Erythroblast (primary cell): Measurements from ENCODE around the gene APOC3.
"Not testable (repeated sequence)": the region's sequence is repeated elsewhere in the genome, so short reads cannot be mapped to it uniquely, and the experiment has no call there.

Experiments used
- DNase-seq, 2 experiments: peaks; one replicate each; lab custom pipeline; 2025; lab: John Stamatoyannopoulos, UW
- GATA1 ChIP-seq: IDR thresholded peaks from 2 replicates; pipeline ENCODE4 v1.6.1; 2011; ENCODE audit warnings: low read depth, mild to moderate bottlenecking, control low read depth, low read length, moderate library complexity
- POLR2A ChIP-seq: IDR thresholded peaks from 2 replicates; pipeline ENCODE4 v1.6.1; 2011; ENCODE audit warnings: mild to moderate bottlenecking, low read length

Gene APOC3

GRCh38 chr11:116792869-116793771 is 36.6 kb upstream of the APOC3 start:
- TF ChIP-seq POLR2A (no peak), GATA1 (no peak)
- DNase-seq, result no peak

- DNase-seq, result no peak
These were observed 36.0 kb upstream of the APOC3 start for GRCh38 chr11:116793772-116794097.

GRCh38 chr11:116794851-116795250 is 34.9 kb upstream of the APOC3 start:
- TF ChIP-seq GATA1 (no peak), POLR2A (no peak)
- no peak for DNase-seq

More at GRCh38 chr11:116793772-116794097, 36.0 kb upstream of the APOC3 start:
- TF ChIP-seq POLR2A, result no peak
- no peak for TF ChIP-seq GATA1

- TF ChIP-seq GATA1, result no peak
- TF ChIP-seq POLR2A, result no peak
- no peak for DNase-seq
These were observed 33.2 kb upstream of the APOC3 start for GRCh38 chr11:116796548-116796947.

- TF ChIP-seq POLR2A, result no peak
- no peak for TF ChIP-seq GATA1
- no peak for DNase-seq
These were observed 31.9 kb upstream of the APOC3 start for GRCh38 chr11:116797816-116798215.

GRCh38 chr11:116798368-116798767 is 31.3 kb upstream of the APOC3 start:
- TF ChIP-seq GATA1 (no peak), POLR2A (no peak)
- DNase-seq, result no peak

GRCh38 chr11:116800610-116801009 is 29.1 kb upstream of the APOC3 start:
- TF ChIP-seq GATA1, result no peak
- TF ChIP-seq POLR2A, result no peak
- no peak for DNase-seq

GRCh38 chr11:116801662-116802061 is 28.0 kb upstream of the APOC3 start:
- DNase-seq, result not testable (repeated sequence)

GRCh38 chr11:116804001-116804400 is 25.7 kb upstream of the APOC3 start:
- TF ChIP-seq GATA1 (no peak), POLR2A (no peak)

GRCh38 chr11:116807601-116808261 is 22.0 kb upstream of the APOC3 start:
- DNase-seq, result no peak
- no peak for TF ChIP-seq POLR2A
- no peak for TF ChIP-seq GATA1

More at GRCh38 chr11:116804001-116804400, 25.7 kb upstream of the APOC3 start:
- no peak for DNase-seq

- no peak for DNase-seq
- no peak for TF ChIP-seq POLR2A
- no peak for TF ChIP-seq GATA1
These were observed 21.2 kb upstream of the APOC3 start for GRCh38 chr11:116808262-116809175.

GRCh38 chr11:116811194-116811593 is 18.5 kb upstream of the APOC3 start:
- TF ChIP-seq GATA1 (no peak), POLR2A (no peak)
- DNase-seq, result no peak

GRCh38 chr11:116812109-116812508 is 17.6 kb upstream of the APOC3 start:
- no peak for DNase-seq
- TF ChIP-seq GATA1 (no peak), POLR2A (no peak)
